Peyer's patch (tissue), 4 donors: ENCODE results near the gene ESPN.

Experiments used
- POLR2A ChIP-seq, 2 donors: fragments of 450-650 bp; IDR thresholded peaks; one replicate each; pipeline ENCODE4 v1.5.1; 2017; ENCODE audit warnings: antibody characterized with exemption in 2 of 2, mild to moderate bottlenecking in 2 of 2, moderate library complexity in 2 of 2
- TF ChIP-seq, protein P1 (sequence below), 6 experiments: fragments of 450-650 bp in 4 of 6; fragments of 200-600 bp in 2 of 6; sonication (generic) in 1 of 6; IDR thresholded peaks; one replicate each; pipeline ENCODE4 v1.5.1; 2017 to 2019; ENCODE audit warnings: antibody characterized with exemption in 6 of 6, mild to moderate bottlenecking in 3 of 6, moderate library complexity in 1 of 6

DNA sequence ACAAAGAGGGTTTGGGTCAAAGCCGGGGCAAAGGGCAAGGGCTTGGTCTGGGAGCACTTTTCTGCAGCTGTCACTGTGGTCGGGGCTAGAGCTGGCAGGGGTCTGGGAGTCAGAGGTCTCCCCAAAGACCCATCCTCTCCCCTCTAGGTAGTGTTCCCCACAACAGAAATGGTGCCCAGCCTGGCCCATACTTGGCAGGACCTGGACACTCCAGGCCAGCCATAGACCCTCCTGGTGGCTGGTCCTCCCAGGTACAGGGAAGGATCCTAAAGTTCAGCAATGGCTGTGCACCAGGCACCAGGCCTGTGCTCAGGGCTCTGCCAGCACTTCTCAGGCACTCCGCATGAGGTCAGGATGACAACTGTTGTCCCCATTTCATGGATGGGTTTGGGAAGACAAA is 11.0 kb downstream of the ESPN start:
- TF ChIP-seq, protein P1, sequence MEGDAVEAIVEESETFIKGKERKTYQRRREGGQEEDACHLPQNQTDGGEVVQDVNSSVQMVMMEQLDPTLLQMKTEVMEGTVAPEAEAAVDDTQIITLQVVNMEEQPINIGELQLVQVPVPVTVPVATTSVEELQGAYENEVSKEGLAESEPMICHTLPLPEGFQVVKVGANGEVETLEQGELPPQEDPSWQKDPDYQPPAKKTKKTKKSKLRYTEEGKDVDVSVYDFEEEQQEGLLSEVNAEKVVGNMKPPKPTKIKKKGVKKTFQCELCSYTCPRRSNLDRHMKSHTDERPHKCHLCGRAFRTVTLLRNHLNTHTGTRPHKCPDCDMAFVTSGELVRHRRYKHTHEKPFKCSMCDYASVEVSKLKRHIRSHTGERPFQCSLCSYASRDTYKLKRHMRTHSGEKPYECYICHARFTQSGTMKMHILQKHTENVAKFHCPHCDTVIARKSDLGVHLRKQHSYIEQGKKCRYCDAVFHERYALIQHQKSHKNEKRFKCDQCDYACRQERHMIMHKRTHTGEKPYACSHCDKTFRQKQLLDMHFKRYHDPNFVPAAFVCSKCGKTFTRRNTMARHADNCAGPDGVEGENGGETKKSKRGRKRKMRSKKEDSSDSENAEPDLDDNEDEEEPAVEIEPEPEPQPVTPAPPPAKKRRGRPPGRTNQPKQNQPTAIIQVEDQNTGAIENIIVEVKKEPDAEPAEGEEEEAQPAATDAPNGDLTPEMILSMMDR (IDR thresholded peaks at IDR 0.05) = no peak
- TF ChIP-seq POLR2A (IDR thresholded peaks at IDR 0.05) = no peak
